Endometrium (tissue), 2 donors: ENCODE data around the gene CYYR1.

Source experiments
- FAIRE-seq: peaks from 2 replicates; lab custom pipeline; 2012; peaks lifted over from hg19 to GRCh38; lab: Jason Lieb, UNC
- donor health status: control.
- donor health status: control.

CYYR1 gene

DNA sequence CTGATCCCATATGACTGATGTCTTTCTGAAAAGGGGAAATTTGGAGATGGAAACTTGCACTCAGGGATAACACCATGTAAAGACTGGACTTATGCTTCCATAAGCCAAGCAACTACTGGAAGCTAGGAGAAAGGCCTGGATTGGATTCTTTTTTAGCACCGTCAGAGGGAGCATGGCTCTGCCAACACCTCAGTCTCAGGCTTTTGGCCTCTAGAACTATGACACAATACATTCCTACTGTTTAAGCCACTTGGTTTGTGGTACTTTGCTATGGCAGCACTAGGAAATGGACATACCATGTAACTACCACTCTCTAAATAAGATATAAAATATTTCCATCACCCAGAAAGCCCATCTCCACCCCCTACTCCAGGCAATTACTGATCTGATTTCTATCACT, 139.7 kb downstream of the CYYR1 start:
- no peak for FAIRE-seq

DNA sequence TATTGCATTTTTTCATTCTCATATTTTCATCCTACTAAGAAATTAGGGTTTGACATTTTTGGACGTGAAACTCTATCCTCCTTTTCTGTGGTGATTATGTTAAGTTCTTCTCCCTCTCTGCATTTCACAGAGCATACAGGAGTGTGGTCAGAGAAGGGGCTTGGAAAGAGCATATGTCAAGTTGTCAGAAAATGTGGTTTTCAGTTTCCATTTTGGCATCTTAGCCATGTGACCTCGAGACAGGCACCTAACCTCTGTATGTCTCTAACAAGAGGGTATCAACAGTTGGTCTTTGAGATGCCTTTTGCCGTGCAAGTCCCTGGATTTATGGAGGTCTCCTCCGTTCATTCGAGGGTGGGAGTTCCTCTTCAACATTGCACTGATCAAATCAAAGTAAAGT, 140.7 kb downstream of the CYYR1 start:
- no peak for FAIRE-seq

DNA sequence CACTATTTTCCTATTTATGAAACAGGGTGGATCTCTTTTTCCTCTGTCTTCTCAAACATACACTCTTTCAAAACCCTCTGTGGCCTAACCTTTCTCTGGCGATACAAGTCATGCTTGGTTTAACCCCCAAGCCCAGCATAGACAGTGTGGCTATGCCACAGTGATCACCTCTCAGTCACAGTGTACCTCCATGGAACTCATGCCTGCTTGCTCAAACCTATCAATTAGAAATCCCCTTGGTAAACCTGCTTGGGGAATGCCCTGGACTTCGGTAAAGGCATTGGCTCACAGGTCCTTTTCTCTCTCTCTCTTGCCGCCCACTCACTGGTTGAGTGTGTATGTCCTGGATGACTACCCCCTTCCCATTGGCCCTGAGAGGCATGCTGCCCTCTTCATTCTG, 147.5 kb downstream of the CYYR1 start:
- FAIRE-seq = no peak

DNA sequence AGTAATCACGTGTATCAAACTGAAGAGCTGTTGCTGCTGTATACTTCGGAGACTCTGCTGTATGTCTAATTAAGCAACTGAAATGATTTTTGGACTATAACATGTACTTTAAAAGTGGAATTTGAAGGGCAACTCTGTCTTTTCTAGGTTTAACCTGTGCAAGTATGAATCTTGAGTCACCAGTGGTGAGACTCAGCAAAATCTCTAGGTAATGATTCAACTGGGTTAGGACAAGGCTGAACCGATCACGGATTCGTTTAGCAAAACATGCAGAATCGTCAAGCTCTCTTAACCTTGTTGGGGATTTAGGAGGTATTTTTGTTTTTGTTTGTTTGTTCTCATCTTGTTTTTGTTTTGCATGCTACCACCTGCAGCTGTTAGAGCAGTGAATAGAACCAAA, 149.6 kb downstream of the CYYR1 start:
- no peak for FAIRE-seq

DNA sequence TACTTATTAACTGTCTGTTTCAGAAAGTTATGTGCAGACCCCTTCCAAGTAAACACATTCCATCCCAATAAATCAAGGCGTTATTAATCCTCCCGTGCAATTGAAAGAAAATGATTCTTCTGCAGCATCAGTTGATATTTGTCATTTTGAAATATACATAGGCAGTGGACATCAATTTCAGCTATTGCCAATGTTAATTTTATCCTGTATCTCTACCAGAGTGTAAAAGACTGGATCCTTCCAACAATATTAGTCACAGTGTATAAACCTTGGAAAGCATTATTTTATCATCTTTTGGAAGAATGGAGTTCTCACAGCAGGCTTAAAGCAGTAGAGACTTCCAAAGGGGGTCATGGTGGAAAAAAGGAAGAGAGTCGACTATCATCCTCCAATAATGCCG, 150.4 kb downstream of the CYYR1 start:
- no peak for FAIRE-seq

DNA sequence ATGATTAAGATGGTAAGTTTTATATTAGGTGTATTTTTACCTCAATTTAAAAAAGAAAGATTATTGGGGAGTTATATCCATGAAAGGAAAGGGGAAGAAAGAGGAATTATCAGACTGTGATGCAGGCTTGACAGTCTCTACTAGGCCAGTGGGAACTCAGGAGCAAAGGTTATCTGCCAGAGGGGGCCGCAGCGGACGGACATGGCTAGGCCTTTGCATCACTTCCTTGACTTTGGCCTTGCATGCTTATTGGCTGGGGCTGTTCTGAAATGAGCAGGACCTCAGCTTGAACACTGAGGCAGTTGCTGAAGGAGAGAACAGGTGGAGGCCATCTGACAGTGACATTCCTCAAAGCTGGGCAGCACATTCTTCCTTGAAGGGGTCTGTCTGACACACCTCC, 150.9 kb downstream of the CYYR1 start:
- no peak for FAIRE-seq

DNA sequence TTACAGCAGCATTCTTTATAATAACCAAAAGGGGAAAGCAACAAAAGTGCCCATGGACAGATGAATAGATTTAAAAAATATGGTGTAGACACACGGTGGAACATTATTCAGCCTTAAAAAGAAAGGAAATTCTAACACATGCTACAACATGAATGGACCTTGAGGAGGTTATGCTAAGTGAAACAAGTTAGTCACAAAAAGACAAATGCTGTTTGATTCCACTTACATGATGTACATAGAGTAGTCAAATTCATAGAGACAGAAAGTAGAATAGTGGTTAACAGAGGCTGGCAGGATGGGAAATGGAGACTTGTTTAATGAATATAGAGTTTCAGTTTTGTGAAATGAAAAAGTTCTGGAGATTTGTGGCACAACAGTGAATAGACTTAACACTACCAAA, 151.4 kb downstream of the CYYR1 start:
- no peak for FAIRE-seq
